ENCODE data around the gene NUP88.

DNA sequence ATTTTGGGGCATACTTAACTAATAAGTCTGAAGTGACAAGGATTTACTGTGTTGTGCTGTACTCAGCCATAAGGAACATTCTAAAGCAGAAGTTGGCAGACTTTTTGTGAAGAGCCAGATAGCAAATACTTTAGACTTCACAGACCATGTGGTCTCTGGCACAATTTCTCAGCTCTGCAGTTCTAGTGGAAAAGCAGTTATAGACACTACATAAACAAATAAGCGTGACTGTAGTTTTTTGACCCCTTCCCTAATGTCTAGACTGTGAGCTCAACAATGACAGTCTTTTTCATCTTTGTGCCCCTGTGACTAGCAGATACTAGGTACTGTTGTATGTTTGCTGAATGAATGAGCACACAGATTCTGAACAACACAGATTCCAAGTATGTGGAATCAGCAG is 5.4 kb upstream of the NUP88 start:
- TF ChIP-seq, protein P1, sequence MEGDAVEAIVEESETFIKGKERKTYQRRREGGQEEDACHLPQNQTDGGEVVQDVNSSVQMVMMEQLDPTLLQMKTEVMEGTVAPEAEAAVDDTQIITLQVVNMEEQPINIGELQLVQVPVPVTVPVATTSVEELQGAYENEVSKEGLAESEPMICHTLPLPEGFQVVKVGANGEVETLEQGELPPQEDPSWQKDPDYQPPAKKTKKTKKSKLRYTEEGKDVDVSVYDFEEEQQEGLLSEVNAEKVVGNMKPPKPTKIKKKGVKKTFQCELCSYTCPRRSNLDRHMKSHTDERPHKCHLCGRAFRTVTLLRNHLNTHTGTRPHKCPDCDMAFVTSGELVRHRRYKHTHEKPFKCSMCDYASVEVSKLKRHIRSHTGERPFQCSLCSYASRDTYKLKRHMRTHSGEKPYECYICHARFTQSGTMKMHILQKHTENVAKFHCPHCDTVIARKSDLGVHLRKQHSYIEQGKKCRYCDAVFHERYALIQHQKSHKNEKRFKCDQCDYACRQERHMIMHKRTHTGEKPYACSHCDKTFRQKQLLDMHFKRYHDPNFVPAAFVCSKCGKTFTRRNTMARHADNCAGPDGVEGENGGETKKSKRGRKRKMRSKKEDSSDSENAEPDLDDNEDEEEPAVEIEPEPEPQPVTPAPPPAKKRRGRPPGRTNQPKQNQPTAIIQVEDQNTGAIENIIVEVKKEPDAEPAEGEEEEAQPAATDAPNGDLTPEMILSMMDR (IDR thresholded peaks at IDR 0.05; ENCODE audit: low read length) = no peak
- no peak for TF ChIP-seq EZH2 (optimal IDR thresholded peaks at IDR 0.05; ENCODE audit: low read depth, low read length)

Measured in MM.1S (cell line).